GM12892 (cell line): ENCODE measurements around the gene TOGARAM2.

ENCODE experiments used
- DNase-seq: peaks from one replicate; pipeline ENCODE4 v3.0.0; 2011; ENCODE audit not compliant: insufficient read length
- FAIRE-seq: peaks from 2 replicates; lab custom pipeline; 2011; peaks lifted over from hg19 to GRCh38; lab: Jason Lieb, UNC
- POLR2A ChIP-seq: IDR thresholded peaks from 2 replicates; pipeline ENCODE4 v1.6.1; 2011; ENCODE audit warnings: low read depth, low read length, control low read depth
- POLR2AphosphoS5 ChIP-seq: IDR thresholded peaks from 2 replicates; pipeline ENCODE4 v1.6.1; 2011; ENCODE audit warnings: low read depth, low read length, control low read depth
- TAF1 ChIP-seq: IDR thresholded peaks from 2 replicates; pipeline ENCODE4 v1.6.1; 2011; ENCODE audit warnings: low read depth, mild to moderate bottlenecking, control low read depth, low read length, borderline replicate concordance

TOGARAM2 gene

DNA sequence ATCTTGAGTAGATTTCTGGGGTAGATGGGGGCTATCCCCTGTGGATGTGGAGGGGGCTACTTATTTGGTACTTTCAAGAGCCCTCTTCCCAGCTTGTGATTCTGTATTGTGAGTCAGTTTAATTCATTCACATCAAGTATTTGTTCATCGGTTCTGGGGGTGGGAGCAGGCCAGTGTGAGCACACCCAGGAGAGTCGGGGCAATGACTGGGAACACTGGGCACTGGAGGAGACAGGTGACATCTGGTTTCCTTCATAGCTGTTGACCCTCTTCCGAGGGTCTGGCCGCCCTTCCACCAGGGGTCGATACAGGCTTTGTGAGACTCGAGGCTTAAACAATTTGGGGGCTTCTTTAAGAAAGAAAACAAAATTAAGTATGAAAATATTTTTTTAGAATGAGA, 2.5 kb upstream of the TOGARAM2 start:
- FAIRE-seq, result no peak
- DNase-seq, result no peak

GRCh38 chr2:28979041-28979440, 2.1 kb upstream of the TOGARAM2 start:
- FAIRE-seq, result no peak
- DNase-seq, result no peak
- TF ChIP-seq POLR2A (no peak), TAF1 (no peak), POLR2AphosphoS5 (no peak)

More for the DNA sequence above, 2.5 kb upstream of the TOGARAM2 start:
- TF ChIP-seq POLR2A, result no peak
- TF ChIP-seq TAF1, result no peak
- TF ChIP-seq POLR2AphosphoS5, result no peak

GRCh38 chr2:28979576-28980366, 1.3 kb upstream of the TOGARAM2 start:
- no peak for FAIRE-seq
- no peak for TF ChIP-seq POLR2A
- no peak for TF ChIP-seq POLR2AphosphoS5
- TF ChIP-seq TAF1, result no peak
- no peak for DNase-seq

GRCh38 chr2:28980368-28981015, 606 bp upstream of the TOGARAM2 start:
- no peak for FAIRE-seq
- no peak for DNase-seq
- no peak for TF ChIP-seq TAF1
- TF ChIP-seq POLR2AphosphoS5, result no peak
- TF ChIP-seq POLR2A, result no peak

GRCh38 chr2:28981620-28982376, 700 bp downstream of the TOGARAM2 start:
- FAIRE-seq, result no peak

DNA sequence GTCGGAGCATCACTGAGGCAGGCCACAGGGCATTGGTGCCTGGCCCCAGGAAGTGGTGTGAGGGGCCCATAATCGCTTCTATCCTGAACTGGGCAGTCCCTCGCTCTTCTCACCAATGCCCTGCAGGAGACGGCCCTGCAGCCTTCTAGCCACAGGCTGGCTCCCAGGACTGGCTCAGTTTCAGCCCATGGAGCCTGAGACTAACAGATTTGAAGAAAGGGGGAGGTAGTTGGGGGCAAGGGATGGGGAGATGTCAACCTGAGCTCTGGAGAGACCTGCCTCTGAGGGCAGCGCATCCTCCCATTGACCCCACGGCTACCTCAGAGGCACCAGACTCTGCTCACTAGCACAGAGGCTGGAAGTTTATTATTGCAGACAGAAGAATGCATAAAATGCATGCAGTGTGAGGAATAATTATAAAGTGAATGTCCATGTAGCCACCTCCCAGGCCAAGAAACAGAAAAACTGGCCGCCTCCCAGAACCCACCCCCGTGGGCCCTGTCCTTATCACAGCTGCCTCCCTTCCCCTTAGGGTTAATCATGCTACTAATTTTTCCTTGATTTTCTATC, 1.4 kb downstream of the TOGARAM2 start:
- FAIRE-seq (no peak), DNase-seq (no peak)
- no peak for TF ChIP-seq POLR2A

More at GRCh38 chr2:28981620-28982376, 700 bp downstream of the TOGARAM2 start:
- TF ChIP-seq TAF1, result no peak
- no peak for TF ChIP-seq POLR2A
- no peak for TF ChIP-seq POLR2AphosphoS5
- DNase-seq, result no peak

- no peak for FAIRE-seq
- TF ChIP-seq TAF1 (no peak), POLR2A (no peak), POLR2AphosphoS5 (no peak)
- DNase-seq, result no peak
Measured at GRCh38 chr2:28986429-28986828, 5.3 kb downstream of the TOGARAM2 start.

GRCh38 chr2:28989973-28990372, 8.9 kb downstream of the TOGARAM2 start:
- FAIRE-seq, result no peak
- TF ChIP-seq POLR2AphosphoS5, result no peak
- DNase-seq, result no peak

DNA sequence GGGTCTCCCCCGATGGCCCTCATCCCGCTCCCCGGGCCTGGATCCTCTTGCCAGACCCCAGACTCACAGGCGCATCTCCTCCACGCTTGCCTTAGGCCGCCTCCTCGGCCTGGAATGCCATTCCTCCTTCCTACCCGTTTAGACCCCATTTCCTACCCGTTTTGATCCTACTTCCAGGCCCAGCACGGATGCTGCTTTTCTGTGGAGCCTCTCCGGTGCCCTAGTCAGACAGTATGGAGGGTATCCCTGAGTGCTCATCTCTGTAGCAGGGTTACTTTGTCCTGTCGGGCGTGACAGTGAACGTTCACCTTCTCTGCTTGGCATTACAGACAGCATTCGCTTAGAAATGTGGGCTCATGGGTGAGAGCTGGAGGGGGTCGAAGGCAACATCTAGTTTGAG, 9.3 kb downstream of the TOGARAM2 start:
- TF ChIP-seq TAF1 (no peak), POLR2AphosphoS5 (no peak), POLR2A (no peak)
- DNase-seq, result no peak
- FAIRE-seq, result no peak

GRCh38 chr2:28991021-28991420, 9.9 kb downstream of the TOGARAM2 start:
- TF ChIP-seq POLR2AphosphoS5 (no peak), POLR2A (no peak), TAF1 (no peak)
- FAIRE-seq, result no peak
- no peak for DNase-seq

DNA sequence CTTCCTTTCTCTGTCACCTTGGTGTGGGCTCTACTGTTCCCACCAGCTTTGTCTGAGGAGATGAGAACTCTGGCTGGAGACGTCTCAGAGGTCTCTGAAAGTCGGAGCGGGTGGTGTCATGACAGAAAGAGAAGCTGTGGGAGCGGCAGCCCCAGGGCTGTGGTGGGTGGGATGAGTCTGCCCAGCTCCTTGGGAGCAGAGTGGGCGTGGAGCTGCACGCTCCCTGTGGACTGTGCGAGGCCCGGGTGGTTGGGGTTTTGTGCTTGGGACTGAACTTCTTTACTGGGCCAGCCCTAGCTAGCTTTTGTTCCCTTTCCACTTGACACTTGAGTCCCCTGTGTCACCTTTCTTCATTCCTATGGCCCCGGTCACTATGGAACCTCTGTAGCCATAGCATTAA, 10.4 kb downstream of the TOGARAM2 start:
- DNase-seq, result no peak
- TF ChIP-seq POLR2A (no peak), TAF1 (no peak), POLR2AphosphoS5 (no peak)
- FAIRE-seq, result no peak
